CD8-positive, alpha-beta memory T cell (primary cell): ENCODE data around the gene SERTAD2. TPM values are rescaled to one million over a fixed set of nuclear protein-coding genes. Genes with fewer than 3 reads are reported as not detected.

Experiments used
- CTCF ChIA-PET: fragments of 350-600 bp; sonication (Branson Sonifier 250); formaldehyde crosslinking; loops from one replicate; lab custom pipeline; 2021; ENCODE audit warnings: antibody characterized with exemption; lab: Charles Lee
- POLR2A ChIA-PET: fragments of 350-600 bp; sonication (Branson Sonifier 250); formaldehyde crosslinking; loops from one replicate; lab custom pipeline; 2021; ENCODE audit warnings: antibody characterized with exemption; lab: Charles Lee
- DNase-seq, 5 donors: peaks; one replicate each; pipeline versions ENCODE4 v3.0.0 to v3.0.0-alpha.2; 2020 to 2022; ENCODE audit warnings: mixed read lengths in 1 of 5
- H3K27ac ChIP-seq: one replicate; pipeline ENCODE4 v1.7.0; 2013; ENCODE audit warnings: low read depth, mild to moderate bottlenecking, low read length, moderate library complexity
- H3K27me3 ChIP-seq: 2 replicates; pipeline ENCODE4 v1.7.0; 2013; ENCODE audit warnings: low read length, mild to moderate bottlenecking; ENCODE audit not compliant: insufficient read depth, poor library complexity, severe bottlenecking
- H3K36me3 ChIP-seq: 2 replicates; pipeline ENCODE4 v1.7.0; 2013; ENCODE audit warnings: mild to moderate bottlenecking, low read length, moderate library complexity; ENCODE audit not compliant: insufficient read depth
- H3K4me1 ChIP-seq: 2 replicates; pipeline ENCODE4 v1.7.0; 2013; ENCODE audit warnings: mild to moderate bottlenecking, low read length, moderate library complexity; ENCODE audit not compliant: insufficient read depth
- H3K4me3 ChIP-seq: 2 replicates; pipeline ENCODE4 v1.7.0; 2013; ENCODE audit warnings: mild to moderate bottlenecking, low read length
- H3K9me3 ChIP-seq: 2 replicates; pipeline ENCODE4 v1.7.0; 2013; ENCODE audit warnings: mild to moderate bottlenecking, low read length
- H3K27ac Mint-ChIP-seq, 8 donors: one replicate each; pipeline ENCODE4 v1.8.0; 2020 to 2021; ENCODE audit warnings: mixed read lengths in 8 of 8, mild to moderate bottlenecking in 6 of 8, inconsistent platforms in 3 of 8, moderate library complexity in 3 of 8
- H3K27me3 Mint-ChIP-seq, 2 donors: one replicate each; pipeline ENCODE4 v1.8.0; 2020 to 2021; ENCODE audit warnings: mixed read lengths in 2 of 2, mild to moderate bottlenecking in 1 of 2, moderate library complexity in 1 of 2
- H3K36me3 Mint-ChIP-seq, 3 donors: one replicate each; pipeline ENCODE4 v1.8.0; 2020 to 2021; ENCODE audit warnings: mixed read lengths in 3 of 3, inconsistent platforms in 1 of 3, mild to moderate bottlenecking in 1 of 3
- H3K4me1 Mint-ChIP-seq, 3 donors: one replicate each; pipeline ENCODE4 v1.8.0; 2020 to 2021; ENCODE audit warnings: mixed read lengths in 3 of 3, inconsistent platforms in 1 of 3, mild to moderate bottlenecking in 1 of 3
- H3K4me3 Mint-ChIP-seq, 7 donors: one replicate each; pipeline ENCODE4 v1.8.0; 2020 to 2021; ENCODE audit warnings: mixed read lengths in 7 of 7, mild to moderate bottlenecking in 6 of 7, moderate library complexity in 4 of 7, inconsistent platforms in 2 of 7
- H3K9me3 Mint-ChIP-seq, 5 donors: one replicate each; pipeline ENCODE4 v1.8.0; 2020 to 2022; ENCODE audit warnings: mixed read lengths in 5 of 5, mild to moderate bottlenecking in 3 of 5, moderate library complexity in 2 of 5, inconsistent platforms in 1 of 5
- polyA plus RNA-seq: library from polyadenylated mRNA; unstranded; fragments of 300-500 nt; fragmentation: Illumina TruSeq; gene quantifications from one replicate; pipeline ENCODE4 v1.2.3, GENCODE V29; 2021
- total RNA-seq, 2 experiments: library from RNA; stranded (reverse); gene quantifications; one replicate each; pipeline ENCODE4 v1.2.3, GENCODE V29; 2021

Gene SERTAD2
- total and polyA plus RNA-seq, 3 experiments from 2014 or later = 6.3 to 21.4 (median 20.6) TPM

DNA sequence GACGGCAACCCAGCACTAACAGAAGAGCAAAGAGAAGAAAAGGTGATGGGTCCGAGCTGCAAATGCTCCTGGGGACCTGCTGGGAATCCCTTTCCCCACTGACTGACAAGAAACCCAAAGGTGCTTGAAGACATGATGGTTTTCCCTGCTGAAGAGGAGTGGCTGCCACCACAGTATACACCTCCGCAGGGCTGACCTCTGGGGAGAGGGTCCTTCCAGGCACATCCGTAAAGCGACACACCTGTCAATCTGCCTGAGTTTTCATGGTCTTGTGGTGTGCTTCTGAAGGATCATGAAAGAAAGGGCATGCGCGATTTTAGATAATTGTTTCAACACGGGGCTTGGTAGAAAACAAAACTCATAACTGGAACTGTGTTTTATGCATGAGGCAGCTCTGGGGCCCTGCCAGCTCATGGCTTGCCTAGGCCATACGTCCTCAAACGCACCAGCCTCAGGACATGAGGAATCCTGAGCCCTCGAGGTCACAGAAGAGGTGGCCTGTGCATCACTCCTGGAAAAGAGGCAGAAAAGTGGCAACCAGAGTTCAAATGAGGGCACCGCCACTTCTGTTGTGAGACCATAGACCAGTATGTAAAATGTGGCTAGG, 51.8 kb downstream of the SERTAD2 start:
- Mint-ChIP-seq H3K4me1 (peaks cover 9 to 22% (median 15%) of the 10 kb centered on the region in 3 donors), H3K36me3 (no peaks in the 10 kb centered on the region), H3K27ac (no peak overlapping the region), H3K27me3 (no peaks in the 10 kb centered on the region), H3K9me3 (no peaks in the 10 kb centered on the region), H3K4me3 (no peak overlapping the region)
- no peak for DNase-seq
- no peak overlapping the region for H3K27ac ChIP-seq
- no peaks in the 10 kb centered on the region for H3K9me3 ChIP-seq
- no peaks in the 10 kb centered on the region for H3K36me3 ChIP-seq
- H3K4me3 ChIP-seq = no peak overlapping the region
- ChIA-PET POLR2A (no interaction called here), CTCF (no interaction called here)
- H3K27me3 ChIP-seq = no peaks in the 10 kb centered on the region
- peaks cover 7% of the 10 kb centered on the region for H3K4me1 ChIP-seq

DNA sequence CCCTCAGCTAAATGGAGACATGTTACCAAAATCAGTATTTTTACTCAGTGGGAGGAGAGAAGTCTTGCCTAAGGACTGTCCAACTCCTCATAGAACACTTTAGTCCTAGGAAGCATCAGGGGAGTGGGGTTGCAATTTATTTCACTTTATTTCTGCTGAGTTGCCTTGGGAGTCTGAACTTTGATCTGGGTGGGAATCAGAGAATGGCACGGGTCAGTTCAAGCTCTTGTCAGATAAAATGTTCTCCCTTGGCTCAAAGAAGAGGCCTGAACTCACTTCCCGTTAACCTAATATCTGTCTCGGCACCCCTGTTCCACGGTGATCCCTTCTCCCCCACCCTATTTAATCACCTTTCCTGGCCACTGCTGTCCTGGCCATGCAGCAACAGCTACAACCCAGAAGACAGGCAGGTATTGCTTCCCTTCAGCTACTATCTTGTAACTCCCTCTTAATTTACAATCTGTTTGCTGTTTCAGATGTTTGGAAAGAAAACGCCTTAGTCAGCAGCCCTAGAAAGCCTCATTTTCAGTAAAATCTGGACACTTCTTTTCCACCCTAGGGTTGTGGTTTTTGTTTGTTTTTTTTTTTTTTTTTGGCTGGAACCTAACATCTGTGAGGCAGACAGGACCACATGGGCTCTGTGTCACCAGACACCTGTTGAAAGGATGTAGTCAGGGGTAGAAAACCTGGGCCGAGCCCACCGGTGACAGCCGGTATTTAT, 52.5 kb downstream of the SERTAD2 start:
- POLR2A ChIA-PET = no interaction called here
- no peak overlapping the region for H3K4me3 Mint-ChIP-seq
- peak overlapping the region in 1 of 8 donors; percentile 24 for H3K27ac Mint-ChIP-seq
- no peaks in the 10 kb centered on the region for H3K9me3 Mint-ChIP-seq
- Histone ChIP-seq H3K4me3 (no peak overlapping the region), H3K9me3 (no peaks in the 10 kb centered on the region), H3K36me3 (no peaks in the 10 kb centered on the region), H3K27ac (no peak overlapping the region), H3K27me3 (no peaks in the 10 kb centered on the region), H3K4me1 (peaks cover under 1% of the 10 kb centered on the region)
- DNase-seq = no peak
- H3K36me3 Mint-ChIP-seq = no peaks in the 10 kb centered on the region
- peaks cover 3 to 15% (median 8%) of the 10 kb centered on the region in 3 donors for H3K4me1 Mint-ChIP-seq
- CTCF ChIA-PET = interaction anchor here (0.9 to 1.5 kb wide), 2 partner anchors 8 to 266 kb away, joined by 3 to 5 read pairs; no protein-coding TSS in a partner anchor
- no peaks in the 10 kb centered on the region for H3K27me3 Mint-ChIP-seq

DNA sequence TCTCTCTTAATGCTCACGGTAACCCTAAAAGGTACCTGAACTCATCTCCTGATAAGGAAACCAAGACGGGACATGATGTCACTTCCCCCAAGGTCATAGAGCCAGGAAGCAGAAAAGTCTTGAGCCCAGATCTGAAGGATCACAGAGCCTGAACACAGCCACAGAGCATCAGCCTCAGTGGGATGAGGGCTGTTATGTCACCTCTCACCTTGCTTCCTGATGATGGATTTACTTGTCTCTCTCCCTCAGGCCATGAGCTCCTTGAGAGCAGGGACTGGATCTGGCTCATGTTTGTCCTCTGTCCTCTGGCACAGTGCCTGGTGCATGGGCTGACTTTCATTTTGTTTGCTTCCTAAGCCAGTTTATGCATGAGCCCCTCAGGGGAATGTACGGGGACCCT, 54.2 kb downstream of the SERTAD2 start:
- Mint-ChIP-seq H3K4me1 (peaks cover 3 to 8% (median 5%) of the 10 kb centered on the region in 3 donors), H3K27ac (peak overlapping the region in 1 of 8 donors; percentile 58), H3K27me3 (no peaks in the 10 kb centered on the region), H3K4me3 (no peak overlapping the region), H3K9me3 (no peaks in the 10 kb centered on the region), H3K36me3 (no peaks in the 10 kb centered on the region)
- ChIA-PET POLR2A (no interaction called here), CTCF (interaction anchor here (1.0 to 1.2 kb wide), 3 partner anchors 12 to 47 kb away, joined by 3 to 5 read pairs (median 4); no protein-coding TSS in a partner anchor)
- Histone ChIP-seq H3K9me3 (no peaks in the 10 kb centered on the region), H3K27ac (no peak overlapping the region), H3K36me3 (no peaks in the 10 kb centered on the region), H3K4me1 (no peaks in the 10 kb centered on the region), H3K27me3 (no peaks in the 10 kb centered on the region), H3K4me3 (no peak overlapping the region)
- DNase-seq = no peak

DNA sequence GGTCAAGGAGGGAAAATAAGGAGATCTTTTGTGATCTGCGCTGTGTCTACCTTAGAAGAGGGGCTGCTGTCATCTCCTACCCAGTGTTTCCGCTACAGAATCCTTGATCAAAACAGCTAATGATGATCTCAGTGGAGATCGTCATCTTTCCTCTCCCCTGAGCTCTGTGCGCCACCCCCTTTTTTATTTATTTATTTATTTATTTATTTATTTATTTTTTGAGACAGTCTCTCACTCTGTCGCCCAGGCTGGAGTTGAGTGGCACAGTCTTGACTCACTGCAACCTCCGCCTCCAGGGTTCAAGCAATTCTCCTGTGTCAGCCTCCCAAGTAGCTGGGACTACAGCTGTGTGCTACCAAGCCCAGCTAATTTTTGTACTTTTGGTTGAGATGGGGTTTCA, 55.5 kb downstream of the SERTAD2 start:
- DNase-seq = no peak
- Histone ChIP-seq H3K27me3 (no peaks in the 10 kb centered on the region), H3K27ac (no peak overlapping the region), H3K36me3 (no peaks in the 10 kb centered on the region), H3K4me3 (no peak overlapping the region), H3K4me1 (no peaks in the 10 kb centered on the region), H3K9me3 (no peaks in the 10 kb centered on the region)
- Mint-ChIP-seq H3K36me3 (peaks cover 0 to 5% (median 0%) of the 10 kb centered on the region in 3 donors), H3K4me3 (no peak overlapping the region), H3K27ac (peak overlapping the region in 1 of 8 donors; percentile 19), H3K9me3 (no peaks in the 10 kb centered on the region), H3K27me3 (no peaks in the 10 kb centered on the region), H3K4me1 (peaks cover 3 to 8% (median 5%) of the 10 kb centered on the region in 3 donors)
- CTCF ChIA-PET = interaction anchor here (1.5 kb wide), 1 partner anchor 11 kb away, joined by 4 read pairs; no protein-coding TSS in a partner anchor
- POLR2A ChIA-PET = no interaction called here

DNA sequence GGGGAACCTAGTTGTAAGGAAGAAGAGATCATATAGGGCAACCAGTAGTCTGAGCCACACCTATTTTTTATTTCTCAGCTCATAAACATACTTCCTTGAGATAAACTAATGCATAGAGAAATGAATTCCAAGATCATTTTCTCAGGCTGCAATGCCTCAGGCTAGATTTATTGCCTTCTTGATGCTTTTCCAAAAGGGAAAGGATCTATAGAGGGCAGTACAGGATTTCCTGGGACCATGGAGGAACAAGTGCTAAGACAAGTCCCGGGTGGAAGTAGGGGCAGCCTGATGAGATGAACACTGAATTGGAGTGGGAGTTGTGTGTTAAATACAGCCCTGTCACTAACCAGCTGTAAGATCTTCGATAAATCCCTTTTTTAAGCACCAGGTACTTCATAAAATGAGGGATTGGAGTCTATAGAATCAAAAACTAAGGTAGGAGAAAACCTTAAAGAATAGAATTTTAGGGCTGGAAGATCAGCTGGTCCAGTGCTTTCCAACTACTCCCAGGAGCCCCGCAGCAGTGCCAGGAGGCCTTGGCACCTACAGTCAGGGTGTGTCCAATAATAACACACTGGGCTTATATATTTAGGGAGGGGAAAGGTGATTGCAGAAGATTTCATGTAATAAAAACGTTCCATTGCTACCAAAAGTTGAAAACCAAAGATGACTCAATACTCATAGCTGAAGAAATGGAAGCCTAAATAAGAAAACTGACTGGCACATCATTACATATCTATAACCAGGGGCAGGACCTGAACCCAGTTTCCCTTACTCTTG, 58.1 kb downstream of the SERTAD2 start:
- Histone ChIP-seq H3K36me3 (peaks cover 7% of the 10 kb centered on the region), H3K9me3 (no peaks in the 10 kb centered on the region), H3K4me3 (no peak overlapping the region), H3K27me3 (no peaks in the 10 kb centered on the region), H3K4me1 (no peaks in the 10 kb centered on the region), H3K27ac (no peak overlapping the region)
- Mint-ChIP-seq H3K9me3 (no peaks in the 10 kb centered on the region), H3K27me3 (no peaks in the 10 kb centered on the region), H3K36me3 (peaks cover 5 to 28% (median 7%) of the 10 kb centered on the region in 3 donors), H3K4me3 (no peak overlapping the region), H3K27ac (peak overlapping the region in 3 of 8 donors; percentile 14 to 46 (median 23)), H3K4me1 (peaks cover 3 to 8% (median 5%) of the 10 kb centered on the region in 3 donors)
- POLR2A ChIA-PET = no interaction called here
- DNase-seq = no peak
- CTCF ChIA-PET = interaction anchor here (1.1 to 1.2 kb wide), 3 partner anchors 9 to 50 kb away, joined by 3 to 7 read pairs (median 3); no protein-coding TSS in a partner anchor

DNA sequence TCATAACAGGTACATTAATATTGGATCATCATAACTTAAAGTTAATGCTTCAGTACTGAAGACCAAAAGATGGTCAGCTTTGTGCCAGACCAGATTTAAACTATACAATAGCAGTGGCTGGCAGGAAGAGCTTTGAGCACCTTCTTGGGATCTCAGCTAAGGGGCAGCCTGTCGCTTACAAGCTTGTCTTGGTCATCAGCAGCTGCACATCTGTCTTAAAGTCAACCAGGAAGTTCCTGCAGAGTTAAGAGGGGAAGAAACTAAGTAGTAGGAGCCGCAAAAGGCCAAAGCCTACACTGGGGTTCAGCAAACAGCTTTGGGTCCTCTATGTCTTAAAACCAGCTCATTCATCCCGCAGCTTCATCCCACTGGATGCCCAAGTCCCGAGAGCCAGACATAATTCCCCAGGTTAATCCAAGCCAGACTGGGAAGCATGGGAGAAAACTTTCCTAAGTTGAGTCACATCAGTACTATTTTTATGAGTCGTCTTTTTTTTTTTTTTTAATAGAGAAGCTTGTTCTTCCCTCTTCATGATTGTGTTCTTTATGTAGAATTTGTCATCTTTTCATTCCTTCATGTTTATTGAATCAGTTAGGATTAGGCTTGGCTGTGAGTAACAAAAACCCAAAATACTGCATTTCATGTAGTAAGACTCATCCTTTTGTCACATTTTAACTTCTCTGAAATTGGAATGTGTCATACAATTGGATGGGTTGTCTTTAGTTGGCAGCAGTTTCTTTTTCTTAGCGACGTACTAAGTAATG, 59.3 kb downstream of the SERTAD2 start:
- Histone ChIP-seq H3K27ac (no peak overlapping the region), H3K4me1 (no peaks in the 10 kb centered on the region), H3K4me3 (no peak overlapping the region), H3K9me3 (no peaks in the 10 kb centered on the region), H3K27me3 (no peaks in the 10 kb centered on the region), H3K36me3 (peaks cover 14% of the 10 kb centered on the region)
- Mint-ChIP-seq H3K4me3 (no peak overlapping the region), H3K36me3 (peaks cover 5 to 38% (median 7%) of the 10 kb centered on the region in 3 donors), H3K9me3 (no peaks in the 10 kb centered on the region), H3K4me1 (peaks cover 0 to 2% (median 0%) of the 10 kb centered on the region in 3 donors), H3K27me3 (no peaks in the 10 kb centered on the region), H3K27ac (peak overlapping the region in 2 of 8 donors; percentile 25 to 84)
- no peak for DNase-seq
- CTCF ChIA-PET = interaction anchor here (0.7 to 1.4 kb wide), 6 partner anchors 14 to 272 kb away, joined by 3 to 4 read pairs (median 3); no protein-coding TSS in a partner anchor
- POLR2A ChIA-PET = interaction anchor here (0.6 kb wide), 1 partner anchor 156 kb away, joined by 3 read pairs; no protein-coding TSS in a partner anchor

DNA sequence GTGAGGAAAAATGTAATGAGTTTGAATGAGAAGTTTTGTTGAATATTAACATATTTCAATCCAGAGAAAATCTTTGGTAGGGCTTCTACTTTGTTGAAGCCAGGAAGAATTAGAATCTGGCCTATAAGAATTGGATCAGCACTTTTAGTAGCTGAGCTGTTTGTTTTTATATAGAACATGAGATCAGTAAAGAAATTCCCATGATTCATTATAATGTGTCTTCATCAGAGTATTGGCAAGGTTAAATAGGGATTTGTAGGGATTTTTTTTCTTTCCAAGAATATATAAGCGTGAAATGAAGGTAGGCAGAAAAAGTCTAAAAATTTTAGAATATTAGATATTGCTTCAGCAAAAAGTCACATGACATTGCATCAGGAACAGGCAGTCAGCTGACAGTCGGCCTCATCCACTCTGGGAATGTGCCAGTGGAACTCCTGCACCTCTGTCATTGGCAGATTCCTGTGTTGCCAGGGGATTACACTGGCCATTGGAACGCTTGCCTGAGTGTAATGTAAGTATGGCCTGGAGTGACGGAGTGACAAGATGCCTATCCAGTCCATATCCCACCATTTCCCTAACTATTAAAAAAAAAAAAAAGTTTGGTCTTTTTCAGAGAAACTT, 60.6 kb downstream of the SERTAD2 start:
- no peaks in the 10 kb centered on the region for H3K9me3 ChIP-seq
- H3K27ac ChIP-seq = no peak overlapping the region
- Mint-ChIP-seq H3K36me3 (peaks cover 9 to 49% (median 9%) of the 10 kb centered on the region in 3 donors), H3K4me3 (no peak overlapping the region), H3K27ac (peak overlapping the region in 2 of 8 donors; percentile 10 to 34), H3K4me1 (no peaks in the 10 kb centered on the region), H3K9me3 (no peaks in the 10 kb centered on the region), H3K27me3 (no peaks in the 10 kb centered on the region)
- no peaks in the 10 kb centered on the region for H3K4me1 ChIP-seq
- H3K36me3 ChIP-seq = peaks cover 14% of the 10 kb centered on the region
- POLR2A ChIA-PET = no interaction called here
- DNase-seq = no peak
- H3K4me3 ChIP-seq = no peak overlapping the region
- no peaks in the 10 kb centered on the region for H3K27me3 ChIP-seq
- CTCF ChIA-PET = interaction anchor here (1.2 to 1.4 kb wide), 2 partner anchors 15 to 51 kb away, joined by 3 to 4 read pairs; no protein-coding TSS in a partner anchor
